Jurkat, Clone E6-1 (cell line): ENCODE results near the gene METRN.
A peak's percentile ranks its signal among the peaks of the same experiment; 100 is the strongest.
"Not testable (repeated sequence)": the region's sequence is repeated elsewhere in the genome, so short reads cannot be mapped to it uniquely, and the experiment has no call there.

Experiments
- DNase-seq: peaks from one replicate; pipeline ENCODE4 v3.0.0-alpha.2; 2011; ENCODE audit warnings: low read depth, low spot score
- H3K4me3 ChIP-seq: 2 replicates; pipeline ENCODE4 v1.5.1; 2011; ENCODE audit warnings: mild to moderate bottlenecking, low read length, control low read depth, moderate library complexity

Gene METRN

GRCh38 chr16:730666-731509 lies 16.0 kb downstream of the METRN start:
- no peak overlapping the region for H3K4me3 ChIP-seq
- DNase-seq = no peak

- DNase-seq = no peak
- no peak overlapping the region for H3K4me3 ChIP-seq
These were observed 17.4 kb downstream of the METRN start for GRCh38 chr16:732332-732731.

- DNase-seq = no peak
- H3K4me3 ChIP-seq = no peak overlapping the region
These were observed 18.0 kb downstream of the METRN start for GRCh38 chr16:732936-733335.

- DNase-seq = no peak
- no peak overlapping the region for H3K4me3 ChIP-seq
These were observed 18.7 kb downstream of the METRN start for GRCh38 chr16:733382-734207.

- no peak for DNase-seq
- no peak overlapping the region for H3K4me3 ChIP-seq
These were observed 19.5 kb downstream of the METRN start for GRCh38 chr16:734208-734980.

- no peak for DNase-seq
- no peak overlapping the region for H3K4me3 ChIP-seq
These were observed 20.3 kb downstream of the METRN start for GRCh38 chr16:734981-735881.

GRCh38 chr16:735982-736453 lies 21.1 kb downstream of the METRN start:
- no peak overlapping the region for H3K4me3 ChIP-seq
- DNase-seq = no peak

GRCh38 chr16:736936-737481 lies 22.1 kb downstream of the METRN start:
- no peak for DNase-seq
- peak overlapping the region; percentile 57 for H3K4me3 ChIP-seq

- DNase-seq = no peak
- H3K4me3 ChIP-seq = peak overlapping the region; percentile 77
These were observed 24.9 kb downstream of the METRN start for GRCh38 chr16:739560-740458.

- H3K4me3 ChIP-seq = peak overlapping the region; percentile 77
- no peak for DNase-seq
These were observed 25.5 kb downstream of the METRN start for GRCh38 chr16:740459-740763.

GRCh38 chr16:740764-741505 lies 26.0 kb downstream of the METRN start, which contains the start of gene CIAO3:
Gene CIAO3 (minus strand): TSS chr16:740997. CDS start chr16:740985, 12 bp downstream.
- DNase-seq = peak; percentile 83
- H3K4me3 ChIP-seq = peak within 1 kb of the TSS; percentile 77

GRCh38 chr16:741986-742629 lies 27.2 kb downstream of the METRN start:
- DNase-seq = no peak

GRCh38 chr16:742894-743293 lies 28.0 kb downstream of the METRN start:
- DNase-seq, H3K4me3 ChIP-seq: not testable (repeated sequence)

More at GRCh38 chr16:741986-742629, 27.2 kb downstream of the METRN start:
- no peak overlapping the region for H3K4me3 ChIP-seq

- DNase-seq = no peak
- H3K4me3 ChIP-seq = no peak overlapping the region
These were observed 29.0 kb downstream of the METRN start for GRCh38 chr16:743794-744500.

GRCh38 chr16:745739-746138 lies 30.8 kb downstream of the METRN start:
- no peak overlapping the region for H3K4me3 ChIP-seq
- no peak for DNase-seq

- H3K4me3 ChIP-seq = no peak overlapping the region
- DNase-seq = no peak
These were observed 31.7 kb downstream of the METRN start for GRCh38 chr16:746637-747036.
